HG03469 (cell line): ENCODE data around the gene RAI14.
"Not testable (repeated sequence)": the region's sequence is repeated elsewhere in the genome, so short reads cannot be mapped to it uniquely, and the experiment has no call there.

Experiments used
- ATAC-seq: cut with Tn5 transposase; IDR thresholded peaks from one replicate; pipeline ENCODE4 v1.9.1; 2021; ENCODE audit warnings: mild to moderate bottlenecking, moderate library complexity, moderate number of reproducible peaks; ENCODE audit not compliant: unreplicated experiment

Gene RAI14

GRCh38 chr5:34806532-34806931, 150.4 kb downstream of the RAI14 start:
- no peak for ATAC-seq

- no peak for ATAC-seq
These were observed 155.6 kb downstream of the RAI14 start for GRCh38 chr5:34811706-34812105.

GRCh38 chr5:34813509-34813908, 157.4 kb downstream of the RAI14 start:
- ATAC-seq, result no peak

- no peak for ATAC-seq
These were observed 161.6 kb downstream of the RAI14 start for GRCh38 chr5:34817558-34818351.

GRCh38 chr5:34818717-34819116, 162.6 kb downstream of the RAI14 start:
- no peak for ATAC-seq

GRCh38 chr5:34820593-34820992, 164.5 kb downstream of the RAI14 start:
- ATAC-seq, result no peak

GRCh38 chr5:34822956-34823715, 167.0 kb downstream of the RAI14 start:
- no peak for ATAC-seq

GRCh38 chr5:34826347-34826746, 170.2 kb downstream of the RAI14 start:
- ATAC-seq, result no peak

- ATAC-seq, result no peak
These were observed 171.7 kb downstream of the RAI14 start for GRCh38 chr5:34827588-34828506.

- not testable (repeated sequence) for ATAC-seq
These were observed 174.7 kb downstream of the RAI14 start for GRCh38 chr5:34830827-34831226.

- no peak for ATAC-seq
These were observed 175.2 kb downstream of the RAI14 start for GRCh38 chr5:34831303-34831702.

- ATAC-seq, result no peak
These were observed 176.4 kb downstream of the RAI14 start for GRCh38 chr5:34832568-34832967.

GRCh38 chr5:34833090-34833489, 177.0 kb downstream of the RAI14 start:
- ATAC-seq, result no peak

- ATAC-seq, result no peak
These were observed 178.1 kb downstream of the RAI14 start for GRCh38 chr5:34833976-34834793.

GRCh38 chr5:34834794-34835089, 178.6 kb downstream of the RAI14 start:
- no peak for ATAC-seq

- no peak for ATAC-seq
These were observed 179.5 kb downstream of the RAI14 start for GRCh38 chr5:34835664-34836063.

GRCh38 chr5:34838785-34839714, 182.9 kb downstream of the RAI14 start, which contains the start of gene TTC23L:
Gene TTC23L (plus strand): TSS chr5:34839164. CDS start chr5:34840672, 1,508 bp downstream.
- ATAC-seq, result peak; percentile 95

GRCh38 chr5:34841816-34842215, 185.7 kb downstream of the RAI14 start:
- no peak for ATAC-seq

- no peak for ATAC-seq
These were observed 186.4 kb downstream of the RAI14 start for GRCh38 chr5:34842554-34842953.
